Brain microvascular endothelial cell (primary cell): ENCODE data around the gene PRDM5.

ENCODE experiments used
- DNase-seq: peaks from one replicate; pipeline ENCODE4 v3.0.0-alpha.2; 2020
- H3K27ac ChIP-seq: fragments of 250-450 bp; sonication (Bioruptor Pico); 2 replicates; pipeline ENCODE4 v1.5.1; 2020; ENCODE audit warnings: mild to moderate bottlenecking, moderate library complexity
- H3K27me3 ChIP-seq: fragments of 250-450 bp; sonication (Bioruptor Pico); replicated peaks from 2 replicates; pipeline ENCODE4 v1.5.1; 2020; ENCODE audit warnings: mild to moderate bottlenecking
- H3K36me3 ChIP-seq: fragments of 250-450 bp; sonication (Bioruptor Pico); replicated peaks from 2 replicates; pipeline ENCODE4 v1.5.1; 2020; ENCODE audit warnings: mild to moderate bottlenecking
- H3K4me3 ChIP-seq: 2 replicates; pipeline ENCODE4 v1.5.1; 2011; ENCODE audit warnings: low read depth, mild to moderate bottlenecking, control low read depth, low read length, moderate library complexity
- CTCF ChIP-seq: IDR thresholded peaks from 2 replicates; pipeline ENCODE4 v1.5.1; 2011; ENCODE audit warnings: low read depth, mild to moderate bottlenecking, moderate library complexity, low read length, control low read depth, inconsistent platforms; ENCODE audit errors: missing control alignments
- in situ Hi-C: cut with HindIII; loops from 2 replicates; pipeline ENCODE4 v1.10.0; 2017; ENCODE audit warnings: low sequenced_read_pairs, low pct_ligation_motif_present

The PRDM5 gene

GRCh38 chr4:120881846-120882245 lies 40.7 kb downstream of the PRDM5 start:
- no peak for DNase-seq
- no peak overlapping the region for H3K27ac ChIP-seq
- H3K4me3 ChIP-seq, result no peak overlapping the region
- no peaks in the 10 kb centered on the region for H3K27me3 ChIP-seq
- H3K36me3 ChIP-seq, result no peaks in the 10 kb centered on the region
- TF ChIP-seq CTCF, result no peak
- in situ Hi-C loops, result no loop called here

GRCh38 chr4:120881351-120881750 lies 41.2 kb downstream of the PRDM5 start:
- TF ChIP-seq CTCF, result no peak
- H3K27ac ChIP-seq, result no peak overlapping the region
- no peak for DNase-seq
- H3K36me3 ChIP-seq, result no peaks in the 10 kb centered on the region
- H3K4me3 ChIP-seq, result no peak overlapping the region
- H3K27me3 ChIP-seq, result no peaks in the 10 kb centered on the region
- in situ Hi-C loops, result no loop called here

- H3K4me3 ChIP-seq, result no peak overlapping the region
- no peak for DNase-seq
- no peak overlapping the region for H3K27ac ChIP-seq
- H3K36me3 ChIP-seq, result no peaks in the 10 kb centered on the region
- in situ Hi-C loops, result no loop called here
- TF ChIP-seq CTCF, result no peak
- no peaks in the 10 kb centered on the region for H3K27me3 ChIP-seq
These were observed 45.5 kb downstream of the PRDM5 start for GRCh38 chr4:120877021-120877420.

GRCh38 chr4:120874792-120875774 lies 47.4 kb downstream of the PRDM5 start:
- in situ Hi-C loops, result no loop called here
- TF ChIP-seq CTCF, result no peak
- no peak for DNase-seq
- Histone ChIP-seq H3K27me3 (no peaks in the 10 kb centered on the region), H3K4me3 (no peak overlapping the region), H3K36me3 (no peaks in the 10 kb centered on the region), H3K27ac (no peak overlapping the region)

- no peaks in the 10 kb centered on the region for H3K27me3 ChIP-seq
- H3K4me3 ChIP-seq, result no peak overlapping the region
- in situ Hi-C loops, result no loop called here
- no peak for DNase-seq
- H3K27ac ChIP-seq, result no peak overlapping the region
- peak; percentile 6 for TF ChIP-seq CTCF
- no peaks in the 10 kb centered on the region for H3K36me3 ChIP-seq
These were observed 49.0 kb downstream of the PRDM5 start for GRCh38 chr4:120873554-120873953.
